ENCODE results near the gene POLA2. TPM values are rescaled to one million over a fixed set of nuclear protein-coding genes. Genes with fewer than 3 reads are reported as not detected.
"Not testable (repeated sequence)": the region's sequence is repeated elsewhere in the genome, so short reads cannot be mapped to it uniquely, and the experiment has no call there.

POLA2 gene
- total RNA-seq, 1 donor from 2014 or later, result 74.5 TPM

DNA sequence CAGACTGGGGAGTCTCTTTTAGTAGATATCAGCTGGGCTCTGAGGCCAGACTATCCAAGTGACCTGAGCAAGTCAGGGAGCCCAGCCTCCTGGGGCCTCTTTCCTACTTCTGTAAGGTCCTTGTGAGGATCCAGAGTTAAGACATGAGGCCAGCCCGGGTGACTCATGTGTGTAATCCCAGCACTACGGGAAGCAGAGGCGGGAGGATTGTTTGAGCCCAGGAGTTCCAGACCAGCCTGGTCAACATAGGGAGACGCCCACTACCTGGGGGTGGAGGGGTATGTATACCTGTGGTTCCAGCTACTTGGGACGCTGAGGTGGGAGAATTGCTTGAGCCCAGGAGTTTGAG, 36.9 kb upstream of the POLA2 start:
- Mint-ChIP-seq H3K4me1 (ENCODE audit: low read depth) (peaks cover 6% of the 10 kb centered on the region), H3K9me3 (no peaks in the 10 kb centered on the region), H3K36me3 (ENCODE audit: low read depth) (no peaks in the 10 kb centered on the region), H3K27ac (no peak overlapping the region), H3K4me3 (ENCODE audit: low read depth) (peak overlapping the region; percentile 13), H3K27me3 (ENCODE audit: low read depth) (peaks cover 37% of the 10 kb centered on the region)
- intact Hi-C loops (cut with micrococcal nuclease), result no loop called here
- DNase-seq (ENCODE audit: low spot score), result no peak

- DNase-seq (ENCODE audit: low spot score), result peak; percentile 41
- intact Hi-C loops (cut with micrococcal nuclease), result no loop called here
- peaks cover 39% of the 10 kb centered on the region for H3K27me3 Mint-ChIP-seq (ENCODE audit: low read depth)
- H3K36me3 Mint-ChIP-seq (ENCODE audit: low read depth), result no peaks in the 10 kb centered on the region
- peaks cover 6% of the 10 kb centered on the region for H3K4me1 Mint-ChIP-seq (ENCODE audit: low read depth)
- H3K4me3 Mint-ChIP-seq (ENCODE audit: low read depth), result peak overlapping the region; percentile 73
- H3K9me3 Mint-ChIP-seq, result no peaks in the 10 kb centered on the region
- no peak overlapping the region for H3K27ac Mint-ChIP-seq
Measured at GRCh38 chr11:65225279-65226102, 36.3 kb upstream of the POLA2 start.

DNA sequence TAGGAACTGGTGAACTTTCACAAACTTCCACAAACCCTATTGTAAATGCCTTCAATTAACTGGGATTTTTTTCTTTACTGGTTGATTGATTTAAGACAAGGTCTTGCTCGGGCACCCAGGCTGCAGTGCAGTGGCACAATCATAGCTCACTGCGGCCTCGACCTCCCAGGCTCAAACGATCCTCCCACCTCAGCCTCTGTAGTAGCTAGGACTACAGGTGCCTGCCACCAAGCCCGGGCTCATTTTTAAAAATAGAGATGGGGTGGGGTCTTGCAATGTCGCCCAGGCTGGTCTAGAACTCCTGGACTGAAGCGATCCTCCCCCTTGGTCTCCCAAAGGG, 35.7 kb upstream of the POLA2 start:
- Mint-ChIP-seq H3K4me1 (ENCODE audit: low read depth) (peaks cover 6% of the 10 kb centered on the region), H3K4me3 (ENCODE audit: low read depth) (peak overlapping the region; percentile 73), H3K27me3 (ENCODE audit: low read depth) (peaks cover 39% of the 10 kb centered on the region), H3K27ac (no peak overlapping the region), H3K9me3 (no peaks in the 10 kb centered on the region), H3K36me3 (ENCODE audit: low read depth) (no peaks in the 10 kb centered on the region)
- no peak for DNase-seq (ENCODE audit: low spot score)
- intact Hi-C loops (cut with micrococcal nuclease), result no loop called here

DNA sequence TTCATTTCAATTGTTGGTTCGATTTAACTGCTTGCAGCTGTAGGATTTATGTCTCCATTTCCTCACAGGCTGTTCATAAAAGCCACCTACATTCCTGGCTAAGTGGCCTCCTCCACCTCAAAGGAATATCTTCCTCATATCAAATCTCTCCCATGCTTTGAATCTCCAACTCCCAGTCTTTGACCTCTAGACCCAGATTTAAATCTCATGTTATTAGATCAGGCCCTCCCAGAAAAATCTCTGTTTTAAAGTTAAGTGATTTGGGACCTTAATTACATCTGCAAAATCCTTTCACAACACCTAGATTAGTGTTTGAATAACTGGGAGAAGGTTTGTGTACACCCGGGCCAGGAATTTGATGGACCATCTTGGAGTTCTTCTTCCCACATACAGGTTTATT, 33.9 kb upstream of the POLA2 start:
- Mint-ChIP-seq H3K9me3 (no peaks in the 10 kb centered on the region), H3K27me3 (ENCODE audit: low read depth) (peaks cover 36% of the 10 kb centered on the region), H3K4me3 (ENCODE audit: low read depth) (no peak overlapping the region), H3K4me1 (ENCODE audit: low read depth) (peaks cover 6% of the 10 kb centered on the region), H3K27ac (no peak overlapping the region), H3K36me3 (ENCODE audit: low read depth) (no peaks in the 10 kb centered on the region)
- no peak for DNase-seq (ENCODE audit: low spot score)
- intact Hi-C loops (cut with micrococcal nuclease), result no loop called here

DNA sequence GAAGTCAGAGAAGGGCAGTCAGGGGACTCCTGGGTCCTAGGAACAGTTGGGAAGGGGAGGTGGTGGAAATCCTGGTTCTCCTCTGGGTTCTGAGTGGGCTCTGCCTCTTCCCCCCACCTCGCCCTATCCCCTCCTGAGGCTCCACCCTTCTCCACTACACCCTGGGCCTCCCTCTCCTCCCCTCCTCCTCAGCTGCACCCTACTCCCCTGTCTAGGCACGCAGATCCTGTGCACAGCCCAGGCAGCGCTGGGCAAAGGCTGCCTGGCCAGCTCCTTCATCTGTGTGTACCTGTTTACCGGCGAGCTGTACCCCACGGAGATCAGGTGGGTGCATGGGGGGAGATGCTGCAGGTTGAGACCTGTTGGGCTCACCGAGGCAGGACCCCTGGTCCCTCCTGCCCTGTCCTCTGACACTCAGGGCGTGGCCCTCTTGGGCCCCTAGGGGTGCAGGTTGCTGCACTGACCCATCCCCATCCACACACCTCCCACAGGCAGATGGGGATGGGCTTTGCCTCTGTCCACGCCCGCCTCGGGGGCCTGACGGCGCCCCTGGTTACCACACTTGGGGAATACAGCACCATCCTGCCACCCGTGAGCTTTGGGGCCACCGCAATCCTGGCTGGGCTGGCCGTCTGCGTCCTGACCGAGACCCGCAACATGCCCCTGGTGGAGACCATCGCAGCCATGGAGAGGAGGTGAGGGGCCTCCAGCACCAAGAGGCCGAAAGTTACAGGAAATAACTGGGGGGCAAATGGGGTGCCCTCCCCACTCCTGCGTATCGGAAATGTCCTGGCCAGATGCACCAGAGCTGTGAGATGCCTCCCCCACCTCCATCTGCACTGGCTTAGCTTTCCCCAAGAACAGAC, 25.3 kb upstream of the POLA2 start:
- H3K4me1 Mint-ChIP-seq (ENCODE audit: low read depth), result no peaks in the 10 kb centered on the region
- H3K27ac Mint-ChIP-seq, result no peak overlapping the region
- no peaks in the 10 kb centered on the region for H3K27me3 Mint-ChIP-seq (ENCODE audit: low read depth)
- DNase-seq (ENCODE audit: low spot score), result no peak
- intact Hi-C loops (cut with micrococcal nuclease), result no loop called here
- peaks cover under 1% of the 10 kb centered on the region for H3K9me3 Mint-ChIP-seq
- H3K4me3 Mint-ChIP-seq (ENCODE audit: low read depth), result no peak overlapping the region
- H3K36me3 Mint-ChIP-seq (ENCODE audit: low read depth), result no peaks in the 10 kb centered on the region

GRCh38 chr11:65238302-65238701, 23.5 kb upstream of the POLA2 start:
- intact Hi-C loops (cut with micrococcal nuclease); H3K27ac Mint-ChIP-seq; H3K36me3 Mint-ChIP-seq (ENCODE audit: low read depth); H3K27me3 Mint-ChIP-seq (ENCODE audit: low read depth); DNase-seq (ENCODE audit: low spot score); H3K4me1 Mint-ChIP-seq (ENCODE audit: low read depth); H3K4me3 Mint-ChIP-seq (ENCODE audit: low read depth): not testable (repeated sequence)
- peaks cover 16% of the 10 kb centered on the region for H3K9me3 Mint-ChIP-seq

DNA sequence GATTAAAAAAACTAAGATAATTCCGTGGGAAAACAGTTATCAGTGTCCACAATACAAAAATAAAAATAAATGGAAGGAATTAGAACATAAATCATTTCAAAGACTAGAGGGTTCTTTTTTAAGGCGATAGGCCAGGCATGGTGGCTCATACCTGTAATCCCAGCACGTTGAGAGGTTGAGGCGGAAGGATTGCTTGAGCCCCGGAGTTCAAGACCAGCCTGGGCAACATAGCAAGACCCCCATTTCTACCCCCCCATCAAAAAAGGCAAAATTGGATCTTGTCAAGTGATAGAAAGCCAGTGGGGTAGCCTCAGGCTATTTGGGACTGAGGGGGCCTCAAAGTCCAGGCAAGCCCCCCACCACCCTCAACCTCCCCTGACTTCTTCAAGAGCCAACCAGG, 20.6 kb upstream of the POLA2 start:
- H3K4me3 Mint-ChIP-seq (ENCODE audit: low read depth), result no peak overlapping the region
- no peaks in the 10 kb centered on the region for H3K36me3 Mint-ChIP-seq (ENCODE audit: low read depth)
- intact Hi-C loops (cut with micrococcal nuclease), result no loop called here
- H3K27me3 Mint-ChIP-seq (ENCODE audit: low read depth), result no peaks in the 10 kb centered on the region
- DNase-seq (ENCODE audit: low spot score), result no peak
- peaks cover 16% of the 10 kb centered on the region for H3K9me3 Mint-ChIP-seq
- H3K4me1 Mint-ChIP-seq (ENCODE audit: low read depth), result no peaks in the 10 kb centered on the region
- no peak overlapping the region for H3K27ac Mint-ChIP-seq

DNA sequence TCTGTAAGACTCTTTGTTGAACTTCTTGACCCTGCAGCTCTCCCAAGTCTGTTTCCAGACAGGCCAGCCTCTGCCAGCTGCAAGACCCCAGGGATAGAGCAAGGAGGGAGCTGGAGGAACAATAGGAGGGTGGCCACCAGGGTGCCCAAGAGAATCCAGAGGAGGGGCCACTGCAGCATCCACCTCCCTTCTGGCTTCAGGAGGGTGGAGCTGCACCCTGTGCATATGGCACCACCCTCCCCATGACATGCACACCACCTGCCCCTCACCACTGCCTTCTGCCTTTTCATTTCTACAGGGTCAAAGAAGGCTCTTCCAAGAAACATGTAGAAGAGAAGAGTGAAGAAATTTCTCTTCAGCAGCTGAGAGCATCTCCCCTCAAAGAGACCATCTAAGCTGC, 20.1 kb upstream of the POLA2 start:
- Mint-ChIP-seq H3K36me3 (ENCODE audit: low read depth) (no peaks in the 10 kb centered on the region), H3K9me3 (peaks cover 16% of the 10 kb centered on the region), H3K4me3 (ENCODE audit: low read depth) (no peak overlapping the region), H3K27ac (no peak overlapping the region), H3K27me3 (ENCODE audit: low read depth) (no peaks in the 10 kb centered on the region), H3K4me1 (ENCODE audit: low read depth) (no peaks in the 10 kb centered on the region)
- intact Hi-C loops (cut with micrococcal nuclease), result no loop called here
- DNase-seq (ENCODE audit: low spot score), result no peak

DNA sequence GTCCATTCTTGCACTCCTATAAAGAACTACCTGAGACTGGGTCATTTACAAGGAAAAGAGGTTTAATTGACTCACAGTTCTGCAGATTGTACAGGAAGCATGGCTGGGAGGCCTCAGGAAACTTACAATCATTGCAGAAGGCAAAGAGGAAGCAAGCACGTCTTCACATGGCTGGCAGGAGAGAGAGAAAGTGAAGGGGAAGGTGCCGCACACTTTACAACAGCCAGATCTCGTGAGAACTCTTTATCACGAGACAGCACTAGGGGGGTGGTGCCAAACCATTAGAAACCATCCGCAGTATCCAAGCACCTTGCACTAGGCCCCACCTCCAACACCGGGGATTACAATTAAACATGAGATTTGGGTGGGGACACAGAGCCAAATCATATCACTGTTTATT, 19.4 kb upstream of the POLA2 start:
- no peaks in the 10 kb centered on the region for H3K36me3 Mint-ChIP-seq (ENCODE audit: low read depth)
- no peaks in the 10 kb centered on the region for H3K27me3 Mint-ChIP-seq (ENCODE audit: low read depth)
- DNase-seq (ENCODE audit: low spot score), result no peak
- no peak overlapping the region for H3K27ac Mint-ChIP-seq
- H3K4me3 Mint-ChIP-seq (ENCODE audit: low read depth), result no peak overlapping the region
- H3K4me1 Mint-ChIP-seq (ENCODE audit: low read depth), result no peaks in the 10 kb centered on the region
- intact Hi-C loops (cut with micrococcal nuclease), result no loop called here
- peaks cover 16% of the 10 kb centered on the region for H3K9me3 Mint-ChIP-seq

- no peaks in the 10 kb centered on the region for H3K27me3 Mint-ChIP-seq (ENCODE audit: low read depth)
- no peaks in the 10 kb centered on the region for H3K4me1 Mint-ChIP-seq (ENCODE audit: low read depth)
- no peaks in the 10 kb centered on the region for H3K36me3 Mint-ChIP-seq (ENCODE audit: low read depth)
- no peak overlapping the region for H3K4me3 Mint-ChIP-seq (ENCODE audit: low read depth)
- intact Hi-C loops (cut with micrococcal nuclease), result no loop called here
- H3K9me3 Mint-ChIP-seq, result peaks cover 16% of the 10 kb centered on the region
- no peak overlapping the region for H3K27ac Mint-ChIP-seq
- no peak for DNase-seq (ENCODE audit: low spot score)
Measured at GRCh38 chr11:65243797-65244196, 18.0 kb upstream of the POLA2 start.

GRCh38 chr11:65245046-65245445, 16.7 kb upstream of the POLA2 start:
- H3K27ac Mint-ChIP-seq; H3K4me1 Mint-ChIP-seq (ENCODE audit: low read depth); DNase-seq (ENCODE audit: low spot score); H3K36me3 Mint-ChIP-seq (ENCODE audit: low read depth); H3K4me3 Mint-ChIP-seq (ENCODE audit: low read depth); H3K27me3 Mint-ChIP-seq (ENCODE audit: low read depth); intact Hi-C loops (cut with micrococcal nuclease): not testable (repeated sequence)
- H3K9me3 Mint-ChIP-seq, result peaks cover 16% of the 10 kb centered on the region

DNA sequence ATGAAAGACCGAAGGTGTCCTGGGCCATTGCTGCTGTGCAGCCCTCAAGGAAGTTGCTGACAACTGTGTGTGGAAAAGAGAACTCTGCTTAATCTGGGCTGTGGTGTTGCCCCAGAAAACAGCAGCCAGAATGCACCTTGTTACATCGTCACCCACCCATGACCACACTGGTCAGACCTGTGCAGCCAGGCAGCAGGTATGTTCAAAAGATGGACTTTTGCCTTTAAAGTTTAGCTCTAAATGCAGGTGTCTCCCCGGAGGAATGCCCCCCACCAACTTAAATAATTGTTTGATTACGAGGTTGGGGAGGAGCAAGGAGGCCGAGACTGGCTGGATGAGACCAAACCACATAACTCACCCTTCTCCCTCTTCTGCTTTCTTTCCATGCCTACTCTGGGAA, 15.3 kb upstream of the POLA2 start:
- H3K4me1 Mint-ChIP-seq (ENCODE audit: low read depth), result no peaks in the 10 kb centered on the region
- H3K27me3 Mint-ChIP-seq (ENCODE audit: low read depth), result no peaks in the 10 kb centered on the region

DNA sequence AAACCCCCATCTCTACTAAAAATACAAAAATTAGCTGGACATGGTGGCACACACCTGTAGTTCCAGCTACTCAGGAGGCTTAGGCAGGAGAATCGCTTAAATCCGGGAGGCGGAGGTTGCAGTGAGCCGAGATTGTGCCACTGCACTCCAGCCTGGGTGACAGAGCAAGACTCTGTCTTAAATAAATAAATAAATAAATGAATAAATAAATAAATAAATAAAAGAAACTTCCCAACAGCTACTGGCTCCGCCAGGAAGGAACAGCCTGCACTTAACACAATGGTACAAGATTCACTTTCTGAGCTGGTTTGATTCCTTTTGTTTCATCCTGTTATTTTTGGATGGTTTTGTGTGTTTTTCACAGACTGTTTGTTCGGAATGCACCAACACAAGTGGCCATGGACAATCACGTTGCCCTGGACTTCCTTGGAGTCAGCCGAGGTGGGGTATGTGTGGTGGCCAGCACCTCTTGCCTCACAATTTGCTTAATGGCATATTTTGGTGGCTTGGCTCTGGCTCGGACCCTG, 13.5 kb upstream of the POLA2 start:
- H3K9me3 Mint-ChIP-seq; intact Hi-C loops (cut with micrococcal nuclease); H3K4me1 Mint-ChIP-seq (ENCODE audit: low read depth); H3K27ac Mint-ChIP-seq; DNase-seq (ENCODE audit: low spot score); H3K36me3 Mint-ChIP-seq (ENCODE audit: low read depth); H3K4me3 Mint-ChIP-seq (ENCODE audit: low read depth); H3K27me3 Mint-ChIP-seq (ENCODE audit: low read depth): not testable (repeated sequence)

More for the DNA sequence above, 15.3 kb upstream of the POLA2 start:
- H3K27ac Mint-ChIP-seq, result no peak overlapping the region
- intact Hi-C loops (cut with micrococcal nuclease), result no loop called here
- no peak overlapping the region for H3K4me3 Mint-ChIP-seq (ENCODE audit: low read depth)
- peaks cover 15% of the 10 kb centered on the region for H3K9me3 Mint-ChIP-seq
- DNase-seq (ENCODE audit: low spot score), result no peak
- H3K36me3 Mint-ChIP-seq (ENCODE audit: low read depth), result no peaks in the 10 kb centered on the region

Measured in activated T-helper 2 cell treated with anti-CD3 and anti-CD28 coated beads, Interferon-gamma antibody, Interleukin-2, Interleukin-4, amounts not matched to agents 10 μg/mL and 5 μg/mL and 100 μg/mL, durations not matched to agents 14 hours and 24 hours and 36 hours (primary cell).